DND-41 (cell line): Measurements from ENCODE around the gene MYO1C.

ENCODE experiments used
- EZH2 ChIP-seq: IDR thresholded peaks from 3 replicates; pipeline ENCODE4 v1.6.1; 2012; ENCODE audit warnings: borderline replicate concordance, low read depth, mild to moderate bottlenecking, moderate library complexity, low read length, inconsistent platforms; ENCODE audit not compliant: severe bottlenecking
- TF ChIP-seq, protein P1 (sequence below): IDR thresholded peaks from 2 replicates; pipeline ENCODE4 v1.5.1; 2012; ENCODE audit warnings: borderline replicate concordance, low read length, moderate library complexity, mild to moderate bottlenecking; ENCODE audit not compliant: poor library complexity, severe bottlenecking; ENCODE audit errors: extremely low read depth

DNA sequence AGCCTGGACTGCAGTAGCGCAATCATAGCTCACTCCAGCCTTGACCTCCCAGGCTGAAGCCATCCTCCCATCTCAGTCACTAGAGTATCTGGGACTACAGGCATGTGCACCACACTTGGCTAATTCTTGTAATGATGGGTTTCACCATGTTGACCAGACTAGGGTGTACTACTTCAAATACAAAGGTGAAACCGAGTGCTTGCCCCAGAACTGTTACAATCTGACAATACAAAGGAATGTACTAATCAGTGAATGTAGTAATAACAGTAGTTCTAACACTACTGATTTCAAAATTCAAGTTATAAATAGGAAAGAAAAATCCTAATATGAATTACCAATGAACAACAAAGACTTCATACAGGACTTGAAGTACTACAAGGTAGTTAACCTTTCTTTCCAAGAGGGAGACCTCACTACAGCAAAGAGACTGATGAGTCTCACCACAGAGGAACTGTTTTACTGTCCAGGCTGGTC is 60.8 kb downstream of the MYO1C start:
- TF ChIP-seq, protein P1, sequence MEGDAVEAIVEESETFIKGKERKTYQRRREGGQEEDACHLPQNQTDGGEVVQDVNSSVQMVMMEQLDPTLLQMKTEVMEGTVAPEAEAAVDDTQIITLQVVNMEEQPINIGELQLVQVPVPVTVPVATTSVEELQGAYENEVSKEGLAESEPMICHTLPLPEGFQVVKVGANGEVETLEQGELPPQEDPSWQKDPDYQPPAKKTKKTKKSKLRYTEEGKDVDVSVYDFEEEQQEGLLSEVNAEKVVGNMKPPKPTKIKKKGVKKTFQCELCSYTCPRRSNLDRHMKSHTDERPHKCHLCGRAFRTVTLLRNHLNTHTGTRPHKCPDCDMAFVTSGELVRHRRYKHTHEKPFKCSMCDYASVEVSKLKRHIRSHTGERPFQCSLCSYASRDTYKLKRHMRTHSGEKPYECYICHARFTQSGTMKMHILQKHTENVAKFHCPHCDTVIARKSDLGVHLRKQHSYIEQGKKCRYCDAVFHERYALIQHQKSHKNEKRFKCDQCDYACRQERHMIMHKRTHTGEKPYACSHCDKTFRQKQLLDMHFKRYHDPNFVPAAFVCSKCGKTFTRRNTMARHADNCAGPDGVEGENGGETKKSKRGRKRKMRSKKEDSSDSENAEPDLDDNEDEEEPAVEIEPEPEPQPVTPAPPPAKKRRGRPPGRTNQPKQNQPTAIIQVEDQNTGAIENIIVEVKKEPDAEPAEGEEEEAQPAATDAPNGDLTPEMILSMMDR, result no peak
- TF ChIP-seq EZH2, result no peak
